ENCODE measurements around the gene ERMP1.
A peak's percentile ranks its signal among the peaks of the same experiment; 100 is the strongest.

Gene ERMP1

GRCh38 chr9:5778805-5779204 is 54.1 kb downstream of the ERMP1 start:
- no peak overlapping the region for H3K4me3 ChIP-seq (replicated peaks; ENCODE audit: low read depth, low read length)
- TF ChIP-seq CTCF (IDR thresholded peaks at IDR 0.05; ENCODE audit: low read depth, low read length, missing control alignments): no peak
- no peak for DNase-seq (ENCODE audit: extremely low read depth, low read depth)

GRCh38 chr9:5773324-5773999 is 59.5 kb downstream of the ERMP1 start:
- no peak overlapping the region for H3K4me3 ChIP-seq (replicated peaks; ENCODE audit: low read depth, low read length)
- no peak for DNase-seq (ENCODE audit: extremely low read depth, low read depth)
- peak; percentile 19 for TF ChIP-seq CTCF (IDR thresholded peaks at IDR 0.05; ENCODE audit: low read depth, low read length, missing control alignments)

- no peak overlapping the region for H3K4me3 ChIP-seq (replicated peaks; ENCODE audit: low read depth, low read length)
- no peak for TF ChIP-seq CTCF (IDR thresholded peaks at IDR 0.05; ENCODE audit: low read depth, low read length, missing control alignments)
- no peak for DNase-seq (ENCODE audit: extremely low read depth, low read depth)
These were observed 64.7 kb downstream of the ERMP1 start for GRCh38 chr9:5767968-5768932.

- TF ChIP-seq CTCF (IDR thresholded peaks at IDR 0.05; ENCODE audit: low read depth, low read length, missing control alignments): no peak
- no peak overlapping the region for H3K4me3 ChIP-seq (replicated peaks; ENCODE audit: low read depth, low read length)
- DNase-seq (ENCODE audit: extremely low read depth, low read depth): no peak
These were observed 68.6 kb downstream of the ERMP1 start for GRCh38 chr9:5764130-5764868.

- DNase-seq (ENCODE audit: extremely low read depth, low read depth): no peak
- TF ChIP-seq CTCF (IDR thresholded peaks at IDR 0.05; ENCODE audit: low read depth, low read length, missing control alignments): no peak
- H3K4me3 ChIP-seq (replicated peaks; ENCODE audit: low read depth, low read length): no peak overlapping the region
These were observed 70.5 kb downstream of the ERMP1 start for GRCh38 chr9:5762421-5762820.

- TF ChIP-seq CTCF (IDR thresholded peaks at IDR 0.05; ENCODE audit: low read depth, low read length, missing control alignments): no peak
- no peak for DNase-seq (ENCODE audit: extremely low read depth, low read depth)
These were observed 72.6 kb downstream of the ERMP1 start for GRCh38 chr9:5760338-5760737.

More at GRCh38 chr9:5760338-5760737, 72.6 kb downstream of the ERMP1 start:
- H3K4me3 ChIP-seq (replicated peaks; ENCODE audit: low read depth, low read length): no peak overlapping the region
